Uterus (tissue), 4 donors: ENCODE results near the gene ZNRF2. TPM values are rescaled to one million over a fixed set of nuclear protein-coding genes. Genes with fewer than 3 reads are reported as not detected.

ENCODE experiments used
- DNase-seq, 2 donors: peaks; one replicate each; pipeline ENCODE4 v3.0.0-alpha.2; 2019 to 2020
- H3K27ac ChIP-seq, 2 donors: fragments of 200-600 bp; sonication (generic); 1 replicate in 1 of 2; 2 replicates in 1 of 2; pipeline ENCODE4 v1.5.1; 2016 to 2018
- H3K27me3 ChIP-seq, 2 donors: fragments of 200-600 bp; sonication (generic); one replicate each; pipeline ENCODE4 v1.5.1; 2018 to 2019; ENCODE audit warnings: control low read depth in 1 of 2
- H3K36me3 ChIP-seq, 2 donors: fragments of 200-600 bp; sonication (generic); one replicate each; pipeline ENCODE4 v1.5.1; 2019; ENCODE audit warnings: control low read depth in 1 of 2
- H3K4me1 ChIP-seq, 2 donors: fragments of 200-600 bp; sonication (generic); one replicate each; pipeline ENCODE4 v1.5.1; 2018 to 2019; ENCODE audit warnings: control low read depth in 1 of 2
- H3K4me3 ChIP-seq, 2 donors: fragments of 200-600 bp; sonication (generic); 1 replicate in 1 of 2; 2 replicates in 1 of 2; pipeline ENCODE4 v1.5.1; 2018 to 2019; ENCODE audit warnings: mild to moderate bottlenecking in 1 of 2
- H3K9me3 ChIP-seq, 2 donors: fragments of 200-600 bp; sonication (generic); one replicate each; pipeline ENCODE4 v1.5.1; 2019; ENCODE audit warnings: control low read depth in 1 of 2
- POLR2A ChIP-seq, 2 donors: fragments of 450-650 bp; IDR thresholded peaks; one replicate each; pipeline ENCODE4 v1.6.1; 2016; ENCODE audit warnings: antibody characterized with exemption in 2 of 2, mild to moderate bottlenecking in 1 of 2, moderate library complexity in 1 of 2
- intact Hi-C: fragments of 100-400 bp; cut with DNase I; formaldehyde crosslinking; loops from one replicate; pipeline ENCODE4 v1.15.1; 2023; ENCODE audit warnings: low total_unique reads
- total RNA-seq, 4 donors: library from RNA; depleted of rRNA in 3 of 4; stranded (reverse); fragments of >200 nt in 3 of 4; gene quantifications; one replicate each; pipeline versions ENCODE4 v1.1.0 to v1.2.4, GENCODE V29; 2014 to 2023
- TF ChIP-seq, protein P1 (sequence below), 4 experiments: fragments of 200-600 bp in 2 of 4; fragments of 450-650 bp in 2 of 4; sonication (generic) in 2 of 4; IDR thresholded peaks; one replicate each; pipeline ENCODE4 v1.5.1; 2016 to 2019; ENCODE audit warnings: antibody characterized with exemption in 4 of 4, mild to moderate bottlenecking in 2 of 4, moderate library complexity in 1 of 4
- donor health status: DM: yes; HTN: yes; CAD: no.

Gene ZNRF2
- total RNA-seq, 4 donors from 2014 or later = 22.0 to 40.6 (median 27.3) TPM

DNA sequence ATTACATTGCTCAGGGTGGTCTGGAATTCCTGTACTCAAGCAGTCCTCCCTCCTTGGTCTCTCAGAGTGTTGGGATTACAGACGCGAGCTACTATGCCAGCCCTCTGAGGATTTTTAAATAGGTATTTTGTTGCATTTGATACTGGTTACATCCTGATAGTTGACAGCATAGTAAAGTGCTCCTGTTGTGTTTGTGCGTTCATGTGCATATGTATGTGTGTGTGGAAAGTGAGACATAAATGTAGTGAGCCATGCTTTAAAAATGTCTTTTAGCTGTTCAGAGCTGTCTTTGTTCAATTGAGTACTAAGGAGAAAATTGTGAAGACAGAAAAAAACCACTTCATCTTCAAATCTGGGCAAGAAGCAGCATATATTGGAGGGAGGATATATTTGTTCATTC lies 27.8 kb downstream of the ZNRF2 start:
- Histone ChIP-seq H3K27ac (no peak overlapping the region), H3K4me3 (no peak overlapping the region), H3K27me3 (no peaks in the 10 kb centered on the region), H3K9me3 (no peaks in the 10 kb centered on the region), H3K36me3 (no peaks in the 10 kb centered on the region), H3K4me1 (peaks cover 0 to 9% of the 10 kb centered on the region in 2 donors)
- TF ChIP-seq, protein P1, sequence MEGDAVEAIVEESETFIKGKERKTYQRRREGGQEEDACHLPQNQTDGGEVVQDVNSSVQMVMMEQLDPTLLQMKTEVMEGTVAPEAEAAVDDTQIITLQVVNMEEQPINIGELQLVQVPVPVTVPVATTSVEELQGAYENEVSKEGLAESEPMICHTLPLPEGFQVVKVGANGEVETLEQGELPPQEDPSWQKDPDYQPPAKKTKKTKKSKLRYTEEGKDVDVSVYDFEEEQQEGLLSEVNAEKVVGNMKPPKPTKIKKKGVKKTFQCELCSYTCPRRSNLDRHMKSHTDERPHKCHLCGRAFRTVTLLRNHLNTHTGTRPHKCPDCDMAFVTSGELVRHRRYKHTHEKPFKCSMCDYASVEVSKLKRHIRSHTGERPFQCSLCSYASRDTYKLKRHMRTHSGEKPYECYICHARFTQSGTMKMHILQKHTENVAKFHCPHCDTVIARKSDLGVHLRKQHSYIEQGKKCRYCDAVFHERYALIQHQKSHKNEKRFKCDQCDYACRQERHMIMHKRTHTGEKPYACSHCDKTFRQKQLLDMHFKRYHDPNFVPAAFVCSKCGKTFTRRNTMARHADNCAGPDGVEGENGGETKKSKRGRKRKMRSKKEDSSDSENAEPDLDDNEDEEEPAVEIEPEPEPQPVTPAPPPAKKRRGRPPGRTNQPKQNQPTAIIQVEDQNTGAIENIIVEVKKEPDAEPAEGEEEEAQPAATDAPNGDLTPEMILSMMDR (IDR thresholded peaks at IDR 0.05) = no peak
- no peak for TF ChIP-seq POLR2A (IDR thresholded peaks at IDR 0.05)
- DNase-seq = no peak
- intact Hi-C loops = no loop called here

DNA sequence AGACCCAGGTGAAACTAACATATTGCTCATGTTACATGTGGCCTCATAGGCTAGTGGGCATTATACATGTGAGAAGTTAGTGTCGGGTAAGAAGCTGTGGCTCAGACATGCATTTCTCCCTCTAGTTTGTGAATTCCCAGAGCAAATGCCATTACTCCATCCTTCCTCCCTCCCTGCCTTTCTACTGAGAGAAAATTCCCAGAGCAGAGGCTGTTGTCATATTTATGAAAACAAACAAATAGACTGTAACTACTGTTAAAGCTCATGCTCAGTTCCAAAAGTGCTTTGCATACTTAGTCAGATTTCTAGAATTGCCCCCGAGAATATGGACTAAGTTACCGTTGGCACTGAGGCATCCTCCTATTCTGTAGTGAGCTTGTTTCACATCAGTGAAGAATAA lies 29.0 kb downstream of the ZNRF2 start:
- TF ChIP-seq POLR2A (IDR thresholded peaks at IDR 0.05) = no peak
- TF ChIP-seq, protein P1 (IDR thresholded peaks at IDR 0.05) = no peak
- no peak overlapping the region for H3K4me3 ChIP-seq
- H3K4me1 ChIP-seq = peaks cover 0 to 9% of the 10 kb centered on the region in 2 donors
- H3K27me3 ChIP-seq = no peaks in the 10 kb centered on the region
- intact Hi-C loops = no loop called here
- H3K9me3 ChIP-seq = no peaks in the 10 kb centered on the region
- H3K27ac ChIP-seq = peak overlapping the region; percentile 30 to 39
- no peaks in the 10 kb centered on the region for H3K36me3 ChIP-seq
- no peak for DNase-seq

DNA sequence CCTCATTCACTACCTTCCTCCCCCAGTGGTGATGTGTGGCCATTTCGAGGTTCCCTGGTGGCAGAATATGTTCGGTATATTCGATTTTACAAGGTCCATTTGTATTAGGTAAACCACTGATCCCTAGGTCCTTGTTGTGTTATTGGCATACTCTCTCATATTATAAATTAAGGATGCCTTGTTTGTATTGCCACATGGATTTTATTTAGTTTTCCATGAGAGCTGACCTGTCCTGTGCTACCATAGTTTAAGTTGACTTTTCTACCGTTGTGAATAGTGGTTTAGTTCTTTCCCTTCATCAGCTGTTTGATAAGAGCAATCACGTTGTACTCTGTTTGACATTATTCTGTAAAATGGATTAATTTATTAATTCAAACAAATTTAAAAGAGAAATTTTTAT lies 29.4 kb downstream of the ZNRF2 start:
- intact Hi-C loops = no loop called here
- H3K27me3 ChIP-seq = no peaks in the 10 kb centered on the region
- no peaks in the 10 kb centered on the region for H3K36me3 ChIP-seq
- TF ChIP-seq, protein P1 (IDR thresholded peaks at IDR 0.05) = no peak
- TF ChIP-seq POLR2A (IDR thresholded peaks at IDR 0.05) = no peak
- no peak overlapping the region for H3K4me3 ChIP-seq
- DNase-seq = no peak
- H3K9me3 ChIP-seq = no peaks in the 10 kb centered on the region
- H3K27ac ChIP-seq = peak overlapping the region; percentile 30 to 39
- peaks cover 0 to 9% of the 10 kb centered on the region in 2 donors for H3K4me1 ChIP-seq

DNA sequence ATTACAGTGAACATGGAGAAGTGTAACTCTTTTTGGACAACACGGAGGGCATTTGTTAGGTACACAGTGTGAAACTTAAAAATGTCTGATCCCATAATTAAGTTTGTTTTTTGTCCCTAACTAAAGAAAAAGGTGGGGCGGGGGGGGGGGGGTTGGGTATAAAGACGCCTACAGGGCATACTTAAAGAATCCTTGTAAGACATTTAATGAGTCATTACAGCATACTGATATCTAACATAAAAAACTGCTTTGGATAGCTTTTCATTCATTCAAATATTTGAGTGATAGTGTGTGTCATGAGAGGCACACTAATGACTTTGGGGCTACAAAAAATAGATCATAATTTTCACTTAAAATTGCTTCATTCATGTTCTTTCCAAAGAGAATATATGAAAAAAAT lies 31.2 kb downstream of the ZNRF2 start:
- H3K36me3 ChIP-seq = no peaks in the 10 kb centered on the region
- H3K4me1 ChIP-seq = peaks cover 0 to 9% of the 10 kb centered on the region in 2 donors
- no peak for TF ChIP-seq POLR2A (IDR thresholded peaks at IDR 0.05)
- H3K4me3 ChIP-seq = no peak overlapping the region
- DNase-seq = no peak
- H3K9me3 ChIP-seq = no peaks in the 10 kb centered on the region
- intact Hi-C loops = no loop called here
- H3K27ac ChIP-seq = no peak overlapping the region
- no peaks in the 10 kb centered on the region for H3K27me3 ChIP-seq

DNA sequence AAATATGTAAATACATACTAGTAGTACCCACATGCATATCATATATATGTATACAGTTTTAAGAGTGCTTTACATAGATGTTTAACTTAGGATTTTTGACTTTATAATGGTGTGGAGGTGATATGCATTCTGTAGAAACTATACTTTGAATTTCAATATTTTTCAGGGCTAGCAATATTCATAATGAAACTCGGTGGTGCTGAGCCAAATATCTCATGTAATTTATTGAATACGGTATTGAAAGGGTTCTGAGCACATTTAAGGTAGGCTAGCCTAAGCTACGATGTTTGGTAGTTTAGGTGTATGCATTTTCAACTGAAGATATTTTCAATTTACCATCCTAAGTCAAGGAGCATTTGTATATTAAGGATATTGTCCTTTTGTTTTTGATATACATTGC lies 36.0 kb downstream of the ZNRF2 start:
- TF ChIP-seq, protein P1 (IDR thresholded peaks at IDR 0.05) = no peak
- no peak for TF ChIP-seq POLR2A (IDR thresholded peaks at IDR 0.05)

More for the DNA sequence above, 36.0 kb downstream of the ZNRF2 start:
- Histone ChIP-seq H3K4me1 (no peaks in the 10 kb centered on the region), H3K27me3 (no peaks in the 10 kb centered on the region), H3K36me3 (no peaks in the 10 kb centered on the region), H3K27ac (peak overlapping the region; percentile 76 to 83), H3K9me3 (no peaks in the 10 kb centered on the region), H3K4me3 (no peak overlapping the region)
- DNase-seq = no peak
- intact Hi-C loops = no loop called here
